ENCODE data around the gene ENPEP.

The ENPEP gene

GRCh38 chr4:110484029-110484428 lies 8.1 kb downstream of the ENPEP start (continued):
- TF ChIP-seq, protein P1, sequence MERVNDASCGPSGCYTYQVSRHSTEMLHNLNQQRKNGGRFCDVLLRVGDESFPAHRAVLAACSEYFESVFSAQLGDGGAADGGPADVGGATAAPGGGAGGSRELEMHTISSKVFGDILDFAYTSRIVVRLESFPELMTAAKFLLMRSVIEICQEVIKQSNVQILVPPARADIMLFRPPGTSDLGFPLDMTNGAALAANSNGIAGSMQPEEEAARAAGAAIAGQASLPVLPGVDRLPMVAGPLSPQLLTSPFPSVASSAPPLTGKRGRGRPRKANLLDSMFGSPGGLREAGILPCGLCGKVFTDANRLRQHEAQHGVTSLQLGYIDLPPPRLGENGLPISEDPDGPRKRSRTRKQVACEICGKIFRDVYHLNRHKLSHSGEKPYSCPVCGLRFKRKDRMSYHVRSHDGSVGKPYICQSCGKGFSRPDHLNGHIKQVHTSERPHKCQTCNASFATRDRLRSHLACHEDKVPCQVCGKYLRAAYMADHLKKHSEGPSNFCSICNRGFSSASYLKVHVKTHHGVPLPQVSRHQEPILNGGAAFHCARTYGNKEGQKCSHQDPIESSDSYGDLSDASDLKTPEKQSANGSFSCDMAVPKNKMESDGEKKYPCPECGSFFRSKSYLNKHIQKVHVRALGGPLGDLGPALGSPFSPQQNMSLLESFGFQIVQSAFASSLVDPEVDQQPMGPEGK (CRISPR knock-in tag; IDR thresholded peaks at IDR 0.05; ENCODE audit: borderline replicate concordance), result no peak
- TF ChIP-seq TCF4 (CRISPR knock-in tag; IDR thresholded peaks at IDR 0.05; ENCODE audit: borderline replicate concordance), result no peak
- no peak for TF ChIP-seq TOX (CRISPR knock-in tag; IDR thresholded peaks at IDR 0.05; ENCODE audit: borderline replicate concordance)

DNA sequence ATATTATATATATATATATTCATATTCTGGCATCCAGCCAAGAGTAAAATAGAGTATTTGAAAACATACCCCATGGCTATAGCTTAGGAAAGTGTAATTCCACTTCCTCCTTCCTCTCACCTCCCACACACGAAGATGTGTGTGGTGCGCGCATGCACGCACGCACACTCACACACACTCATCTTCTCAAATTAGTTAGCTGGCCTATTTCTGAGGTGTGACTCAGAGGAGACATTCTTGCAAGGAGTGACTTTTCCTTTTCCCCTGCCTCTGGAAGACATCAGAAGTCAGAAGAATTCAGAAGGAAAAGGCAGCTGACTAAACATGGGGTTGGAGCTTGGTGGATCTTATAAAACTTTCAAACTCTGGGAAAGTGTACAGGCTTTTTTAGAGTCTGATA lies 8.8 kb downstream of the ENPEP start:
- TF ChIP-seq ARNTL (CRISPR knock-in tag; IDR thresholded peaks at IDR 0.05; ENCODE audit: borderline replicate concordance, low read depth), result no peak
- TF ChIP-seq TOX (CRISPR knock-in tag; IDR thresholded peaks at IDR 0.05; ENCODE audit: borderline replicate concordance), result no peak
- TF ChIP-seq TCF4 (CRISPR knock-in tag; IDR thresholded peaks at IDR 0.05; ENCODE audit: borderline replicate concordance), result no peak
- no peak for TF ChIP-seq ESRRG (CRISPR knock-in tag; IDR thresholded peaks at IDR 0.05)
- no peak for TF ChIP-seq SNAI2 (CRISPR knock-in tag; IDR thresholded peaks at IDR 0.05)
- TF ChIP-seq PPARA (CRISPR knock-in tag; IDR thresholded peaks at IDR 0.05; ENCODE audit: borderline replicate concordance), result no peak
- TF ChIP-seq CSDC2 (CRISPR knock-in tag; IDR thresholded peaks at IDR 0.05), result no peak
- no peak for TF ChIP-seq ZNF8 (CRISPR knock-in tag; IDR thresholded peaks at IDR 0.05)
- no peak for TF ChIP-seq ISL1 (CRISPR knock-in tag; IDR thresholded peaks at IDR 0.05)
- TF ChIP-seq TSHZ2 (CRISPR knock-in tag; IDR thresholded peaks at IDR 0.05), result no peak
- TF ChIP-seq, protein P1 (CRISPR knock-in tag; IDR thresholded peaks at IDR 0.05; ENCODE audit: borderline replicate concordance), result no peak
- TF ChIP-seq ZFP3 (CRISPR knock-in tag; IDR thresholded peaks at IDR 0.05), result no peak
- TF ChIP-seq BACH2 (CRISPR knock-in tag; IDR thresholded peaks at IDR 0.05; ENCODE audit: borderline replicate concordance), result no peak
- TF ChIP-seq ZFP30 (CRISPR knock-in tag; IDR thresholded peaks at IDR 0.05), result no peak
- TF ChIP-seq, protein P2, sequence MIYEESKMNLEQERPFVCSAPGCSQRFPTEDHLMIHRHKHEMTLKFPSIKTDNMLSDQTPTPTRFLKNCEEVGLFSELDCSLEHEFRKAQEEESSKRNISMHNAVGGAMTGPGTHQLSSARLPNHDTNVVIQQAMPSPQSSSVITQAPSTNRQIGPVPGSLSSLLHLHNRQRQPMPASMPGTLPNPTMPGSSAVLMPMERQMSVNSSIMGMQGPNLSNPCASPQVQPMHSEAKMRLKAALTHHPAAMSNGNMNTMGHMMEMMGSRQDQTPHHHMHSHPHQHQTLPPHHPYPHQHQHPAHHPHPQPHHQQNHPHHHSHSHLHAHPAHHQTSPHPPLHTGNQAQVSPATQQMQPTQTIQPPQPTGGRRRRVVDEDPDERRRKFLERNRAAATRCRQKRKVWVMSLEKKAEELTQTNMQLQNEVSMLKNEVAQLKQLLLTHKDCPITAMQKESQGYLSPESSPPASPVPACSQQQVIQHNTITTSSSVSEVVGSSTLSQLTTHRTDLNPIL (CRISPR knock-in tag; IDR thresholded peaks at IDR 0.05; ENCODE audit: low read depth), result no peak
- TF ChIP-seq, protein P3, sequence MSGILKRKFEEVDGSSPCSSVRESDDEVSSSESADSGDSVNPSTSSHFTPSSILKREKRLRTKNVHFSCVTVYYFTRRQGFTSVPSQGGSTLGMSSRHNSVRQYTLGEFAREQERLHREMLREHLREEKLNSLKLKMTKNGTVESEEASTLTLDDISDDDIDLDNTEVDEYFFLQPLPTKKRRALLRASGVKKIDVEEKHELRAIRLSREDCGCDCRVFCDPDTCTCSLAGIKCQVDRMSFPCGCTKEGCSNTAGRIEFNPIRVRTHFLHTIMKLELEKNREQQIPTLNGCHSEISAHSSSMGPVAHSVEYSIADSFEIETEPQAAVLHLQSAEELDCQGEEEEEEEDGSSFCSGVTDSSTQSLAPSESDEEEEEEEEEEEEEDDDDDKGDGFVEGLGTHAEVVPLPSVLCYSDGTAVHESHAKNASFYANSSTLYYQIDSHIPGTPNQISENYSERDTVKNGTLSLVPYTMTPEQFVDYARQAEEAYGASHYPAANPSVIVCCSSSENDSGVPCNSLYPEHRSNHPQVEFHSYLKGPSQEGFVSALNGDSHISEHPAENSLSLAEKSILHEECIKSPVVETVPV (CRISPR knock-in tag; IDR thresholded peaks at IDR 0.05), result no peak
- TF ChIP-seq RARB (CRISPR knock-in tag; IDR thresholded peaks at IDR 0.05), result no peak
- TF ChIP-seq ZC3H10 (CRISPR knock-in tag; IDR thresholded peaks at IDR 0.05), result no peak
- peak; percentile 55 for ATAC-seq

- ATAC-seq, result peak; percentile 54; the same call in 2 of the 3 replicates
- TF ChIP-seq, protein P3 (CRISPR knock-in tag; IDR thresholded peaks at IDR 0.05), result no peak
- TF ChIP-seq RARB (CRISPR knock-in tag; IDR thresholded peaks at IDR 0.05) (no peak), TOX (CRISPR knock-in tag; IDR thresholded peaks at IDR 0.05; ENCODE audit: borderline replicate concordance) (no peak), GLIS3 (CRISPR knock-in tag; IDR thresholded peaks at IDR 0.05) (no peak), OSR1 (CRISPR knock-in tag; IDR thresholded peaks at IDR 0.05) (no peak), CSDC2 (CRISPR knock-in tag; IDR thresholded peaks at IDR 0.05) (no peak), ZFP3 (CRISPR knock-in tag; IDR thresholded peaks at IDR 0.05) (no peak), ZC3H10 (CRISPR knock-in tag; IDR thresholded peaks at IDR 0.05) (no peak)
These were observed 9.5 kb downstream of the ENPEP start for GRCh38 chr4:110485452-110485851.
